Endothelial cell (in vitro differentiated cells): Measurements from ENCODE around the gene GPX1. TPM values are rescaled to one million over a fixed set of nuclear protein-coding genes. Genes with fewer than 3 reads are reported as not detected.
A peak's percentile ranks its signal among the peaks of the same experiment; 100 is the strongest.
"Not testable (repeated sequence)": the region's sequence is repeated elsewhere in the genome, so short reads cannot be mapped to it uniquely, and the experiment has no call there.

Experiments used
- DNase-seq: peaks from one replicate; pipeline ENCODE4 v3.0.0; 2021; ENCODE audit warnings: low spot score
- H3K27ac Mint-ChIP-seq: one replicate; pipeline ENCODE4 v1.8.0; 2021; ENCODE audit warnings: mixed read lengths, inconsistent platforms; ENCODE audit not compliant: unreplicated experiment
- H3K27me3 Mint-ChIP-seq: one replicate; pipeline ENCODE4 v1.8.0; 2021; ENCODE audit warnings: mild to moderate bottlenecking, moderate library complexity, mixed read lengths, inconsistent platforms; ENCODE audit not compliant: unreplicated experiment
- H3K36me3 Mint-ChIP-seq: one replicate; pipeline ENCODE4 v1.8.0; 2021; ENCODE audit warnings: mild to moderate bottlenecking, low read depth, mixed read lengths, inconsistent platforms; ENCODE audit not compliant: unreplicated experiment
- H3K4me1 Mint-ChIP-seq: one replicate; pipeline ENCODE4 v1.8.0; 2021; ENCODE audit warnings: mild to moderate bottlenecking, mixed read lengths, inconsistent platforms; ENCODE audit not compliant: unreplicated experiment
- H3K4me3 Mint-ChIP-seq: one replicate; pipeline ENCODE4 v1.8.0; 2021; ENCODE audit warnings: mild to moderate bottlenecking, mixed read lengths, inconsistent platforms; ENCODE audit not compliant: unreplicated experiment
- H3K9me3 Mint-ChIP-seq: one replicate; pipeline ENCODE4 v1.8.0; 2021; ENCODE audit warnings: mixed read lengths, inconsistent platforms; ENCODE audit not compliant: unreplicated experiment
- total RNA-seq: library from RNA; stranded (reverse); fragmentation: NEBNext Ultra II Directional; extraction: Animal tissue kit (Norgen Biotek cat#: 25700); gene quantifications from one replicate; pipeline ENCODE4 v1.2.1, GENCODE V29; 2021; ENCODE audit not compliant: unreplicated experiment
- TF ChIP-seq, protein P1 (sequence below): fragments of 200-600 bp; sonication (generic); IDR thresholded peaks from one replicate; pipeline ENCODE4 v1.5.0; 2021; ENCODE audit warnings: antibody characterized with exemption; ENCODE audit not compliant: unreplicated experiment

The GPX1 gene
- total RNA-seq, 1 donor from 2014 or later: 374 TPM

DNA sequence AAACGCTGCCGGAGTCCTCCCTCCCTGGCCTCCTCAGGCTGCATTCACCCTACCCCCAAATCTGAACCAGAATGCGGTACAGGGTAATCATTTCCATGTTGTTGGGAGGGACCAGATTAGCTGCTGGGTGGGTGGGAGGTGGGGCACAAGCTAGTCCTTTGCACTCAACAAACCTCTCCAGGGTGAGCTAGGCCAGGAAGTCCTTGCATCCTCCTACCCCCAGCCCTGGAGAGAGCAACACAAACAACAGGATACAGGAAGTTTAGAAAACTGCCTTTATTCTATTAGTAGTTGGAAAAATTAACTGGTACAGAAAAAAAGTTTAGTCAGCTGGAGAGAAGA, 702 bp upstream of the GPX1 start:
- Mint-ChIP-seq H3K4me1 (peaks cover 23% of the 10 kb centered on the region), H3K4me3 (peak overlapping the region; percentile 79), H3K36me3 (peaks cover 43% of the 10 kb centered on the region), H3K27ac (peak overlapping the region; percentile 99), H3K9me3 (no peaks in the 10 kb centered on the region), H3K27me3 (peaks cover 15% of the 10 kb centered on the region)
- TF ChIP-seq, protein P1, sequence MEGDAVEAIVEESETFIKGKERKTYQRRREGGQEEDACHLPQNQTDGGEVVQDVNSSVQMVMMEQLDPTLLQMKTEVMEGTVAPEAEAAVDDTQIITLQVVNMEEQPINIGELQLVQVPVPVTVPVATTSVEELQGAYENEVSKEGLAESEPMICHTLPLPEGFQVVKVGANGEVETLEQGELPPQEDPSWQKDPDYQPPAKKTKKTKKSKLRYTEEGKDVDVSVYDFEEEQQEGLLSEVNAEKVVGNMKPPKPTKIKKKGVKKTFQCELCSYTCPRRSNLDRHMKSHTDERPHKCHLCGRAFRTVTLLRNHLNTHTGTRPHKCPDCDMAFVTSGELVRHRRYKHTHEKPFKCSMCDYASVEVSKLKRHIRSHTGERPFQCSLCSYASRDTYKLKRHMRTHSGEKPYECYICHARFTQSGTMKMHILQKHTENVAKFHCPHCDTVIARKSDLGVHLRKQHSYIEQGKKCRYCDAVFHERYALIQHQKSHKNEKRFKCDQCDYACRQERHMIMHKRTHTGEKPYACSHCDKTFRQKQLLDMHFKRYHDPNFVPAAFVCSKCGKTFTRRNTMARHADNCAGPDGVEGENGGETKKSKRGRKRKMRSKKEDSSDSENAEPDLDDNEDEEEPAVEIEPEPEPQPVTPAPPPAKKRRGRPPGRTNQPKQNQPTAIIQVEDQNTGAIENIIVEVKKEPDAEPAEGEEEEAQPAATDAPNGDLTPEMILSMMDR: no peak
- DNase-seq: peak; percentile 57

DNA sequence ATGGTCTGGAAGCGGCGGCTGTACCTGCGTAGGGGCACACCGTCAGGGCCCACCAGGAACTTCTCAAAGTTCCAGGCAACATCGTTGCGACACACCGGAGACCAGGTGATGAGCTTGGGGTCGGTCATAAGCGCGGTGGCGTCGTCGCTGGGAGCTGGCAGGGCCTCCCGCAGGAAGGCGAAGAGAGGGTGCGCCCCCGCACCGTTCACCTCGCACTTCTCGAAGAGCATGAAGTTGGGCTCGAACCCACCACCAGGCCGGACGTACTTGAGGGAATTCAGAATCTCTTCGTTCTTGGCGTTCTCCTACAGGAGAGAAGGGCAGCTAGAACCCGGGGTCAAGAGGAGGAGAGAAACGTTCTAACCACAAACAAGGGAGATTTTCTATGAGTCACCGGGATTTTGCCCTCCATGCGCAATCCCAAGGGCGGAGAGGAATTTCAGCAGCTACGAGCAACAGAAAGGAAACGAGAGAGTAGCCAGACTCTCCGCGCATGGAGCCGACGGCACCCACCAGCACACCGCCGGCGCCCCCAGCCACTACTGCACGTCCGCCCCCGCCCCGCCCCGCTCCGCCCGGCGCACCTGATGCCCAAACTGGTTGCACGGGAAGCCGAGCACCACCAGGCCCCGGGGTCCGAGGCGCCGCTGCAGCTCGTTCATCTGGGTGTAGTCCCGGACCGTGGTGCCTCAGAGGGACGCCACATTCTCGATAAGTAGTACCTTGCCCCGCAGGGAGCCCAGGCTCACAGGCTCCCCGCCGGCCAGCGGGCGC, 523 bp downstream of the GPX1 start:
- peaks cover 20% of the 10 kb centered on the region for H3K27me3 Mint-ChIP-seq
- peak overlapping the region; percentile 98 for H3K4me3 Mint-ChIP-seq
- peaks cover 44% of the 10 kb centered on the region for H3K36me3 Mint-ChIP-seq
- H3K27ac Mint-ChIP-seq: peak overlapping the region; percentile 94
- not testable (repeated sequence) for H3K9me3 Mint-ChIP-seq
- DNase-seq: peak; percentile 34
- peaks cover 29% of the 10 kb centered on the region for H3K4me1 Mint-ChIP-seq

DNA sequence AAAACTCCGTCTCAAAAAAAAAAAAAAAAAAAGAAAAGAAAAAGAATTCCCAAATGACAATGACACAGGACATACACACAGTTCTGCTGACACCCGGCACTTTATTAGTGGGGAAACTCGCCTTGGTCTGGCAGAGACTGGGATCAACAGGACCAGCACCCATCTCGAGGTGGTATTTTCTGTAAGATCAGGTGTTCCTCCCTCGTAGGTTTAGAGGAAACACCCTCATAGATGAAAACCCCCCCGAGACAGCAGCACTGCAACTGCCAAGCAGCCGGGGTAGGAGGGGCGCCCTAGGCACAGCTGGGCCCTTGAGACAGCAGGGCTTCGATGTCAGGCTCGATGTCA, 1.1 kb downstream of the GPX1 start:
- Mint-ChIP-seq H3K4me1 (peaks cover 35% of the 10 kb centered on the region), H3K27me3 (peaks cover 20% of the 10 kb centered on the region), H3K36me3 (peaks cover 38% of the 10 kb centered on the region), H3K4me3 (peak overlapping the region; percentile 98)
- not testable (repeated sequence) for H3K9me3 Mint-ChIP-seq, H3K27ac Mint-ChIP-seq, DNase-seq

DNA sequence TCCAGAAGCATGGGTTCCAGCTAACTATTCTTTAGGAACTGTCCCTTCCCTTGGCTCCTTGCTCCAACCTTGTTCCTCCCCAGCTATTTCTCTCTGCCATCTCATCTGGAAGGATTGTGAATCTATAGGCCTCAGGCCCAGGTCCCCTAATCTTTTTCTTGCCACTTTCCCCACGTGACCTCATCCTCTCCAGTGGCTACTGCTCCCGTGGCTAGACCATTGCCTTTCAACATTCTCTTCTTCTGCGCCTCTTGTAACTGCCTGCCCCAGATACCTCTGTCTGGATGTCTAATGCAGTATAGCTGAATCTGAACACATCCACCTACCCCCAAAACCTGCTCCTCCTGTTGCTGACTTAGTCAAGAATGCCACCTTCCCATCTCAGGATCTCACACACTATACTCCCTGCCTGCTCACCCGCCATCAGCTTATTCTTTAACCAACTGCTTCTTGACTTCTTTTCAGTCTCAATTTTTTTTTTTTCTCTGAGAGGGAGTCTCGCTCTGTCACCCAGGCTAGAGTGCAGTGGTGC, 5.2 kb downstream of the GPX1 start:
- H3K4me3 Mint-ChIP-seq: peak overlapping the region; percentile 29
- peaks cover 18% of the 10 kb centered on the region for H3K27me3 Mint-ChIP-seq
- H3K36me3 Mint-ChIP-seq: peaks cover 18% of the 10 kb centered on the region
- no peaks in the 10 kb centered on the region for H3K9me3 Mint-ChIP-seq
- DNase-seq: no peak
- TF ChIP-seq, protein P1: no peak
- H3K27ac Mint-ChIP-seq: no peak overlapping the region
- H3K4me1 Mint-ChIP-seq: peaks cover 44% of the 10 kb centered on the region

DNA sequence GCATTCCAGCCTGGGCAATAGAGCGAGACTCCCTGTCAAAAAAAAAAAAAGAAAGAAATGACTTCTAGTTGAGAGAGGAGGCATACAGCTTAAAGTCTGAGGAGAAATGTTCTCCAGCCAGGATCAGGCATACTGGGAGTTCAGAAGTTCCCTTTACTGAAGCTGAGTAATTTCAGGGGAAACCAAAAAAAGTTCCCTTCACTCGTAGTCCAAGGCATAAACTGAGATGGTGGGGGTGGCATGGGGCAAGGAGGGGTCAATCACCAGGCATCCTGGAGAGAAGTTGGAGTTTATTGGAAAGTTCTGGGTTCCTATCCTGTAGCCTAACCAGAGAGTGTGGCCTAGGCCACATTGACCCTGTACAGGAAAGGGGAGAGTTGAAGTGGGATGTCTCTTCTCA, 5.9 kb downstream of the GPX1 start:
- Mint-ChIP-seq H3K4me3 (peak overlapping the region; percentile 42), H3K4me1 (peaks cover 41% of the 10 kb centered on the region), H3K9me3 (no peaks in the 10 kb centered on the region), H3K27me3 (peaks cover 16% of the 10 kb centered on the region), H3K27ac (peak overlapping the region; percentile 42), H3K36me3 (peaks cover 14% of the 10 kb centered on the region)
- no peak for DNase-seq
- TF ChIP-seq, protein P1: no peak

DNA sequence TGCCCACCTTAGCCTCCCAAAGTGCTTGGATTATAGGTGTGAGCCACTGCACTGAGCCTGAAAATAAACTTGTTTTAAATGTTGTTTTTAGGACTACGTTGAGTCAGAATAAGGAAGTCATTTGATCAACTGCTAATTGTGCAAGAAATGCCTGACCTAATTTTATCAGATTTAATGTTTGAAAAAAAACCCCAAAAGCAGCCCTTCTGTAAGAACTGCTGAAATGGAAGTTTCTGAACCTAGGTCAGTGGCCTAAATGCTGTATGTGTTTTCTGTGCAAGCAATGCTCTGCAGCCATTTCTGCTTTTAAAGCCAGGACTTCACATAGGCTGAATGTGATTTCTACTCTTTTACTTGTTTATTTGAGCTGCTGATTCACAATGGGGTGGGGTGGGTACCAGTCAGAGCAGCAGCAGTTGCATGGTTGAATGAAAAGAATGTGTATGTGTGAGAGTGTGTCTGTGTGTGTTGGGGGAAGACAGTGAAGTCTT, 6.6 kb downstream of the GPX1 start:
- H3K27me3 Mint-ChIP-seq: peaks cover 13% of the 10 kb centered on the region

More for the DNA sequence above, 6.6 kb downstream of the GPX1 start:
- DNase-seq: no peak
- Mint-ChIP-seq H3K9me3 (no peaks in the 10 kb centered on the region), H3K27ac (no peak overlapping the region), H3K36me3 (peaks cover 11% of the 10 kb centered on the region), H3K4me1 (peaks cover 40% of the 10 kb centered on the region), H3K4me3 (peak overlapping the region; percentile 11)
- TF ChIP-seq, protein P1: no peak
